C4-2B (cell line): ENCODE measurements around the gene FLT4.
A peak's percentile ranks its signal among the peaks of the same experiment; 100 is the strongest.

Experiments
- H3K27ac ChIP-seq: fragments of 450-650 bp; 2 replicates; pipeline ENCODE4 v1.5.1; 2017
- CTCF ChIP-seq: fragments of 450-650 bp; conservative IDR thresholded peaks from 2 replicates; pipeline ENCODE4 v1.5.1; 2017; ENCODE audit warnings: mild to moderate bottlenecking
- ZFX ChIP-seq: fragments of 450-650 bp; IDR thresholded peaks from 2 replicates; pipeline ENCODE4 v1.6.1; 2017

FLT4 gene

GRCh38 chr5:180606215-180606785 lies 43.1 kb downstream of the FLT4 start:
- no peak overlapping the region; the same call in 1 of the 2 replicates for H3K27ac ChIP-seq
- TF ChIP-seq ZFX: no peak
- TF ChIP-seq CTCF: peak; percentile 74; the same call in 1 of the 2 replicates

- peak; percentile 93 for TF ChIP-seq CTCF
- no peak for TF ChIP-seq ZFX
- H3K27ac ChIP-seq: peak overlapping the region; percentile 36; the same call in 1 of the 2 replicates
Measured at GRCh38 chr5:180605554-180606214, 43.7 kb downstream of the FLT4 start.

- TF ChIP-seq CTCF (no peak), ZFX (no peak)
Measured at GRCh38 chr5:180604271-180604670, 45.1 kb downstream of the FLT4 start.

GRCh38 chr5:180603076-180603594 lies 46.3 kb downstream of the FLT4 start:
- TF ChIP-seq CTCF: no peak
- no peak for TF ChIP-seq ZFX
- no peak overlapping the region for H3K27ac ChIP-seq

More at GRCh38 chr5:180604271-180604670, 45.1 kb downstream of the FLT4 start:
- no peak overlapping the region for H3K27ac ChIP-seq

GRCh38 chr5:180602481-180603075 lies 46.8 kb downstream of the FLT4 start:
- H3K27ac ChIP-seq: no peak overlapping the region
- TF ChIP-seq CTCF (no peak), ZFX (no peak)

- TF ChIP-seq ZFX (no peak), CTCF (no peak)
Measured at GRCh38 chr5:180601591-180602480, 47.6 kb downstream of the FLT4 start.

More at GRCh38 chr5:180601591-180602480, 47.6 kb downstream of the FLT4 start:
- H3K27ac ChIP-seq: no peak overlapping the region
